GM12892 (cell line): ENCODE data around the gene SLC26A6.

Experiments used
- POLR2A ChIP-seq: IDR thresholded peaks from 2 replicates; pipeline ENCODE4 v1.6.1; 2011; ENCODE audit warnings: low read depth, low read length, control low read depth
- POLR2AphosphoS5 ChIP-seq: IDR thresholded peaks from 2 replicates; pipeline ENCODE4 v1.6.1; 2011; ENCODE audit warnings: low read depth, low read length, control low read depth

DNA sequence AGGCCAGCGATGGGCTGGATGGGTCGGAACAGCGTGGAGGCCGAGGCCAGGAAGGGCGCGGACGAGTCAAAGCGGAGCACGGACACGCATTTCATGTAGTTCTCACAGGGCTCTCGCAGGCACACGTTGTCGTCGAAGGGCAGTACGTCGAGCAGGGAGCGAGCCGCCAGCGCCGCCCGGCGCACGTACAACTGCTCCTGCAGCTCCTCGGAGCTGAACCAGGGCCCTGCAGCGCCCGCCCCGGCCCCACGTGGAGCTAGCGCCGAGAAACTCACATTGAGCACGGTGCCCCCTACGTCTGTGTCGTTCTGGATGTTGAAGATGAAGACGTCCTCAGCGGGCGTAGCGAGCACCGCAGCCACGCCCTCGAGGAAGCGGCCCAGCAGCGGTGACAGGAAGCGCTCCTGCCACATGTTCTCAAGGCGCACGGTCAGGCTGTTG is 21.6 kb upstream of the SLC26A6 start:
- TF ChIP-seq POLR2AphosphoS5 (no peak), POLR2A (no peak)
